Thymus (tissue), 11 donors: Measurements from ENCODE around the gene ZFP64. TPM values are rescaled to one million over a fixed set of nuclear protein-coding genes. Genes with fewer than 3 reads are reported as not detected.

Source experiments
- DNase-seq, 9 donors: peaks; one replicate each; pipeline ENCODE4 v3.0.0-alpha.2; 2013; ENCODE audit warnings: low spot score in 9 of 9, low read depth in 6 of 9, missing footprints in 1 of 9
- H3K27ac ChIP-seq, 2 donors: one replicate each; pipeline ENCODE4 v1.5.1; 2013; ENCODE audit warnings: control low read depth in 1 of 2, low read depth in 1 of 2, low read length in 1 of 2, mild to moderate bottlenecking in 1 of 2, moderate library complexity in 1 of 2
- H3K27me3 ChIP-seq, 2 donors: one replicate each; pipeline ENCODE4 v1.5.1; 2013; ENCODE audit warnings: low read length in 1 of 2; ENCODE audit not compliant: control insufficient read depth in 2 of 2, insufficient read depth in 1 of 2
- H3K36me3 ChIP-seq, 2 donors: one replicate each; pipeline ENCODE4 v1.5.1; 2013; ENCODE audit warnings: low read length in 1 of 2, mild to moderate bottlenecking in 1 of 2, moderate library complexity in 1 of 2; ENCODE audit not compliant: control insufficient read depth in 2 of 2, insufficient read depth in 2 of 2
- H3K4me1 ChIP-seq, 2 donors: one replicate each; pipeline ENCODE4 v1.5.1; 2013; ENCODE audit warnings: low read length in 2 of 2; ENCODE audit not compliant: control insufficient read depth in 2 of 2, insufficient read depth in 2 of 2
- H3K4me3 ChIP-seq, 2 donors: one replicate each; pipeline ENCODE4 v1.5.1; 2013; ENCODE audit warnings: low read length in 2 of 2, control low read depth in 1 of 2, mild to moderate bottlenecking in 1 of 2
- H3K9me3 ChIP-seq, 2 donors: one replicate each; pipeline ENCODE4 v1.5.1; 2013; ENCODE audit warnings: low read length in 1 of 2, mild to moderate bottlenecking in 1 of 2; ENCODE audit not compliant: control insufficient read depth in 2 of 2, insufficient read depth in 1 of 2
- WGBS: extraction: QIAGEN DNeasy Blood & Tissue Kit; methylation state at CpG from one replicate; pipeline ENCODE4 v1.1.7; 2013; 5-methylcytosine and 5-hydroxymethylcytosine counted together
- polyA plus RNA-seq: library from polyadenylated mRNA; stranded (reverse); fragments of 200-250 nt; gene quantifications from one replicate; pipeline ENCODE4 v1.2.3, GENCODE V29; 2013
- total RNA-seq: library from RNA; stranded (reverse); fragments of 120-200 nt; gene quantifications from one replicate; pipeline ENCODE4 v1.2.4, GENCODE V29; 2013
- donor health status: healthy.

The ZFP64 gene
- total and polyA plus RNA-seq, 2 donors: 6.1 to 6.2 TPM

DNA sequence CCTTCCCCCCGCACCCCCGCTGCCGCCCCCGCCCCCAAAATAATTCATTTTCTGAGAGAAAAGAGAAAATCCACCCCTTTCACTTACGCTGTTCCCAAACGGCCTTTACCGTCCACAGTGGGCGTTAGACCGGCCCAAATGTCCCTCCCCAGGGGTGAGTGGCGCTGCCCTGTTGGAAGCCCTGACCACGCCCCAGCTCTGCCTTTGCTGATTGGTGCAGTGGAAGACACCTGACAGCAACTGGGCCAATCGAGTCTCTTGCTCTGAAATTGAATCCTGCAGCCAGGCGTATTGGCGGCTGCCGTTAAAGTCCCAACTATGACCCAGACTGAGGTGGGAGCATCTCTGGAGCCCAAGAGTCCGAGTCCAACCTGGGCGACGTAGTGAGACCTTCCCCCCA, 15.7 kb downstream of the ZFP64 start:
- H3K27ac ChIP-seq: no peak overlapping the region
- peaks cover 0 to 11% of the 10 kb centered on the region in 2 donors for H3K36me3 ChIP-seq
- H3K4me3 ChIP-seq: no peak overlapping the region
- WGBS: 97% methylated on average over 18 of the region's 18 CpGs
- H3K4me1 ChIP-seq: no peaks in the 10 kb centered on the region
- DNase-seq: no peak
- H3K27me3 ChIP-seq: no peaks in the 10 kb centered on the region
- no peaks in the 10 kb centered on the region for H3K9me3 ChIP-seq

DNA sequence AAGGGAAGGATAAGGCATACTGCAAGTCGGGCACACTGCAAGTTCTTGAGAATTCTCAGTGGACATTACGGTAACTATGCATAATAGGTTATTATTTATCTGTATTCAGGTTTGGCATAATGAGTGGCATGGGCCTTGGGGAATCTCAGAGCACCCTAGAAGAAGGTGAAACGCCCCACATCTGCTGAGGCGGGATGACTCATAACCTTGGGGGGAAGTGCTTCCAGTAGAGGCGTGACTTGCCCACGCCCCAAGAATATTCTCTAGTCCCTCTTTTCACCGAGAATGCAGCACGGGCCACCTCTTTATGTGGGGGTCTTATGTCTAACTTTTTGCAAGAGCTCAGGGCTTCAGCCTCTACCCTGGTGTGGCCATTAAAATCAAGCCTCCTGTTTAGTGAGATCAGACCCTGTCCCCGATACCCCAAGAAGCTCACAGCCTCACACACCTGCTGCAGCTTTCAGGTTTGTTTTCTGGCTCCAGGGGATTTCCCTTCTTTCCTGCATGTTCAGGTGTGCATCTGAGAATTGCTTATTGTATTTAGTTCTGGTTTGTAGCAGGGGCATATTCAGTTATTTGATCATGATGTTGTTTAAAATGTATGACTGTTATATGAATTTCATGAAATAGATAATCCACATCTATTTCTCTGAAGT, 19.1 kb downstream of the ZFP64 start:
- WGBS: 96% methylated on average over 9 of the region's 9 CpGs
- Histone ChIP-seq H3K9me3 (no peaks in the 10 kb centered on the region), H3K36me3 (peaks cover 3 to 11% of the 10 kb centered on the region in 2 donors), H3K4me1 (no peaks in the 10 kb centered on the region), H3K27me3 (no peaks in the 10 kb centered on the region), H3K4me3 (no peak overlapping the region), H3K27ac (no peak overlapping the region)
- DNase-seq: no peak

DNA sequence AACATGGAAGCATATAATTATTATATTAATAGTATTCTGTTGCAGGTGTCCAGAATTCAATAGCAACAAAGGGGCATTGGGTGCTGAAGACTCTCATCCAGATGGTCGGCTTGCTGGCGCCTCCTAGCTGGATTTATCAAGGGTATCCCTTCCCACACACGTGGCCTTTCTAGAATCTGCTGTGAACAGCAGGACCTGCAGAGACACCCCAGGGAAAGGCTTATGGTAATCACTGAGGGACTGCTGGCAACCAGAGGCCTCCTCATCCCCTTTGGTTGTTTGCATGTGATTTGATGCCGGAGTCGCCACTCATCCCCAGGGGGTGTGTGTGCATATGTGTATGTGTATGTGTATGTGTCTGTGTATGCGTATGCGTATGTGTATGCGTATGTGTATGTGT, 20.6 kb downstream of the ZFP64 start:
- no peak for DNase-seq
- H3K9me3 ChIP-seq: peaks cover 0 to 5% of the 10 kb centered on the region in 2 donors
- H3K27ac ChIP-seq: no peak overlapping the region
- 98% methylated on average over 8 of the region's 8 CpGs for WGBS
- H3K36me3 ChIP-seq: peaks cover 3 to 14% of the 10 kb centered on the region in 2 donors
- no peaks in the 10 kb centered on the region for H3K4me1 ChIP-seq
- no peak overlapping the region for H3K4me3 ChIP-seq
- H3K27me3 ChIP-seq: no peaks in the 10 kb centered on the region

DNA sequence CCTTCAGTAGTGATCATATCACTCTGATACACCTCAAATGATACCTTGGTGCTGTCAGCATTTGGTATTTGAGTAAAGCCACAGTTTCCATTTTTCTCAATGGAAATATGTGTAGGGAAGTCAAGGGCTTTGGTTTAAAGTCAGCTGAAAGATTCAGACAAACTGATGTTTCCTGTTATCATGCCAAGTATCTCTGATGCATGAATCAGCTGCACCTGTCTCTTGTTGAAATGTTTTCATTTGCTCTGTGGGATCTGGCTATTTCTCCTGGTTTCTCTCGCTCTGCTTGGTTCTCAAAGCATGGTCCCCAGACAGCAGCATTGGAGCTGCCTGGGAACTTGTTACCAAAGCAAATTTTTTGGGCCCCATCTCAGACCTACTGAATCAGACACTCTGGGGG, 23.5 kb downstream of the ZFP64 start:
- Histone ChIP-seq H3K9me3 (peaks cover 0 to 9% of the 10 kb centered on the region in 2 donors), H3K36me3 (peaks cover 10 to 14% of the 10 kb centered on the region in 2 donors), H3K27me3 (no peaks in the 10 kb centered on the region), H3K4me1 (no peaks in the 10 kb centered on the region), H3K27ac (no peak overlapping the region), H3K4me3 (no peak overlapping the region)
- WGBS: 74% methylated on average over 1 of the region's 1 CpG
- no peak for DNase-seq

DNA sequence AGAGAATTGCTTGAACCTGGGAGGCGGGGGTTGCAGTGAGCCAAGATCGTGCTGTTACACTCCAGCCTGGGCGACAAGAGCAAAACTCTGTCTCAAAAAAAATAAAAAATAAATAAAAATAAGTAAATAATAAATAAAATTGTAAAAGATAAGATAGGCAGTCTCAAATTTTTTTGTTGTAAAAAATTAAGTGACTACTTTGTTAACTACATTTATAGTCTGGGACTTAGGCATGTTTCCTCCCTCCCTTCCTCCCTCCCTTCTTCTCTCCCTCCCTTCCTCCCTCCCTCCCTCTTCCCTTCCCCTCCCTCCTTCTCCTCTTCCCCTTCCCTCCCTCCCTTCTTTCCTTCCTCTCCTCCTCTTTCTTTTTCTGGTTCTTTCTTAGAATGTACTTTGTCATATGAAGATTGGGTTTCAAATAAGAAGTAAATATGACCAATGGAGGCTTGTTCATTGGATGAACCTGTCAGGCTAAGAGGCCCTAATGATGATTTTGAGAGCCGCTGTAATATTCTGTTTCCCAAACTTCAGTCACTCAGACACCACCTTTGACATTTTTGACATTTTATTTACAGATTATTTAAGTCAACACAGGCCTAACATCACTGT, 24.2 kb downstream of the ZFP64 start:
- no peak for DNase-seq
- H3K36me3 ChIP-seq: peaks cover 10 to 16% of the 10 kb centered on the region in 2 donors
- H3K27me3 ChIP-seq: no peaks in the 10 kb centered on the region
- H3K27ac ChIP-seq: no peak overlapping the region
- peaks cover 0 to 9% of the 10 kb centered on the region in 2 donors for H3K9me3 ChIP-seq
- no peak overlapping the region for H3K4me3 ChIP-seq
- no peaks in the 10 kb centered on the region for H3K4me1 ChIP-seq
- over 99% methylated on average over 4 of the region's 4 CpGs for WGBS

DNA sequence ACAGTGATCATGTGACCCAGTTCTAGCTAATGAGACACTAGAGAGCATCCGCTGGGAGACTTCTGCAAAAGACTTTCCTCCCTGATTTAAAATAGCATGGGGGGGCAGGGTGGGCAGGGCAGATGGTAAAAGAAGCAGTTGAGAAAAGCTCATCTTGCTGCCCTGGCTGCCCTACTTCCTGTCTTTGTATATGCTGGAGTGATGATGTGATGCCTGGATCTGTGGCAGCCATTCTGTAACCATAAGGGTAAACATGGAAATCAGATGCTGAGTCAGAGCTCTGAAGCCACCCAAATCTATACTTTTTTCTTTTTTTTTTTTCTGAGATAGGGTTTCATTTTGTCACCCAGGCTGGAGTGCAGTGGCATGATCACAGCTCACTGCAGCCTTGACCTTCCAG, 25.4 kb downstream of the ZFP64 start:
- no peak overlapping the region for H3K4me3 ChIP-seq
- no peak overlapping the region for H3K27ac ChIP-seq
- H3K36me3 ChIP-seq: peaks cover 9 to 10% of the 10 kb centered on the region in 2 donors
- H3K9me3 ChIP-seq: peaks cover 0 to 9% of the 10 kb centered on the region in 2 donors
- H3K27me3 ChIP-seq: no peaks in the 10 kb centered on the region
- DNase-seq: no peak
- H3K4me1 ChIP-seq: no peaks in the 10 kb centered on the region
- WGBS: 98% methylated on average over 1 of the region's 1 CpG

DNA sequence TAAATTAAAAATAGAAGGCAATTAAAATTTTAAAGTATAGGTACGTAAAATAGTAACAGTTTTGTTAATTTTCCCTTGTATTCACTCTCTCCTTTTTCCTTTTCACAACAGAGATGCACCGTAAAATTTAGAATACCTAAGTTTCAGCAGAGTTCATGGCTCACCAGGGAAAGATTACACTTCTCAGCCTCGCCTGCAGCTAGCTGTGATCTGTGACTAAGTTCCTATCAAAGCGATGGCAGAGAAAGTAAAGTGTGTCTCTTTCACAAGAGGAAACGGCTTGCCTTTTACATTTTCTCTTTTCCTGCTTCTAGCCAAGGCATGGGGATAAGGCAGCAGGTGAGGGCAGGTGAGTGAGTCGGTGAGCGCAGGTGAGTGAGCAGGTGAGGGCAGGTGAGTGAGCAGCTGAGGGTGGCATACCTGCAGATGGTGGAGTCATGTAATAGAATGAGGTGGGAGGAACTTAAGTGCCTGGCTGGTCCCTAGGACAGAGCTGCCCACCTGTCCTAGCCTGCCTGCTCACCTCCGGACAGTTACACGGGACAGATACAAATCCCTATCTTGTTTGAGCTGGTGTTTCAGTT, 30.9 kb downstream of the ZFP64 start:
- H3K4me1 ChIP-seq: no peaks in the 10 kb centered on the region
- WGBS: 97% methylated on average over 9 of the region's 9 CpGs
- peaks cover 16 to 22% of the 10 kb centered on the region in 2 donors for H3K36me3 ChIP-seq
- no peak overlapping the region for H3K27ac ChIP-seq
- no peak for DNase-seq
- no peaks in the 10 kb centered on the region for H3K27me3 ChIP-seq
- no peak overlapping the region for H3K4me3 ChIP-seq
- peaks cover 1% of the 10 kb centered on the region in 2 donors for H3K9me3 ChIP-seq

DNA sequence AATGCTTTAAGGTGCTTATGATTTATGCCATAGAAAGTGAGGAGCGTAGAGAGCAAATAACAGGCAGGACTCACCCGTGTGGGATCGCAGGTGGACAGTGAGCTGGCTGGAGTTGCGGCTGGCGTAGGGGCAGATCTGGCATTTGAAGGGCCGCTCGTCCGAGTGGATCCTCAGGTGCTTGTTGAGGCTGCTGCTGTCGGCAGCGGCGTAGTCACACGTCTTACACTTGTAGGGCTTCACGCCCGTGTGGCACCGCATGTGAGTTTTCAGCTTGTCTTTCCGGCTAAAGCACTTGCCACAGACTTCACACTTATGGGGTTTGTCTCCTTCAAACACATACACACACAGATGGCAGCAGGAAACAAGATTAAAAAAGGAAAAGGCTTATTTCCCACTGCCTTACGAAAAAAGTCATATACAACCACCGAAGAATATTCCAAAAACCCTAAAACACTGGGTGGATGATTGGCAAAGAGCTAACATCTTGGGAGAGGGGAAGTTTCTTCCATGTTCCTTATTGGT, 31.5 kb downstream of the ZFP64 start:
- peaks cover 0 to 1% of the 10 kb centered on the region in 2 donors for H3K9me3 ChIP-seq
- H3K36me3 ChIP-seq: peaks cover 13 to 22% of the 10 kb centered on the region in 2 donors
- H3K27ac ChIP-seq: no peak overlapping the region
- H3K4me3 ChIP-seq: no peak overlapping the region
- H3K27me3 ChIP-seq: no peaks in the 10 kb centered on the region
- DNase-seq: no peak
- 98% methylated on average over 18 of the region's 18 CpGs for WGBS
- no peaks in the 10 kb centered on the region for H3K4me1 ChIP-seq

DNA sequence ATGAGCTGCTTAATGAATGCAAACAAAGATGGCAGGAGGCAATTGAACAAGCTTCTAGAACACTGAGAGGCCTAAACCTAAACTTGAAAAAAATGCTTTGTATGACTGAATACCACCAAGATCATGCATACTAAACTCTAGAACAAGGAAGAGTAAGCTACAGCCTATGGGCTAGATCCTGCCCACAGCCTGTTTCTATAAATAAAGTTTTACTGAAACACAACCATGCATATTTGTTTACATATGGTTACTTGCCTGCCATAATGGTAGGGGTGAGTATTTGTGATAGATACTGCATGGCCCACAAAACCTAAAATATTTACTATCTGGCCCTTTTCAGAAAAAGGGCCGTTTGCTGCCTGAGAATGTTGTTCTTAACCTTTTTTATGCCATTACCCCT, 37.0 kb downstream of the ZFP64 start:
- 95% methylated on average over 1 of the region's 1 CpG for WGBS
- no peaks in the 10 kb centered on the region for H3K4me1 ChIP-seq
- H3K27ac ChIP-seq: no peak overlapping the region
- H3K9me3 ChIP-seq: peaks cover 0 to 1% of the 10 kb centered on the region in 2 donors
- H3K4me3 ChIP-seq: no peak overlapping the region
- DNase-seq: no peak
- H3K36me3 ChIP-seq: peaks cover 23% of the 10 kb centered on the region in 2 donors
- H3K27me3 ChIP-seq: no peaks in the 10 kb centered on the region
